ENCODE measurements around the gene P2RX6.

- no peak for TF ChIP-seq CTCF (conservative IDR thresholded peaks at IDR 0.05; ENCODE audit: low read length)
- no peak for TF ChIP-seq EZH2phosphoT487 (IDR thresholded peaks at IDR 0.05; ENCODE audit: borderline replicate concordance)
Measured at GRCh38 chr22:21032037-21032867, 17.3 kb downstream of the P2RX6 start, which contains the start of gene SLC7A4.

All from Loucy (cell line).